Measurements from ENCODE around the gene CHCHD3.

GRCh38 chr7:133065301-133065700 lies 16.6 kb downstream of the CHCHD3 start:
- no peak for TF ChIP-seq CTCF (IDR thresholded peaks at IDR 0.05)
- no peak for TF ChIP-seq POLR2A (IDR thresholded peaks at IDR 0.05)

All from thyroid gland (tissue), 4 donors.